ENCODE measurements around the gene ASMT. TPM values are rescaled to one million over a fixed set of nuclear protein-coding genes. Genes with fewer than 3 reads are reported as not detected.
"Not testable (repeated sequence)": the region's sequence is repeated elsewhere in the genome, so short reads cannot be mapped to it uniquely, and the experiment has no call there.

ASMT gene
- total RNA-seq, 4 donors from 2014 or later, result not detected

GRCh38 chrX:1652011-1652811, 37.4 kb downstream of the ASMT start:
- H3K9me3 ChIP-seq; H3K4me1 ChIP-seq; H3K27ac ChIP-seq; H3K27me3 ChIP-seq; H3K4me3 ChIP-seq (replicated peaks in 1 of 3); H3K36me3 ChIP-seq: not testable (repeated sequence)
- WGBS, 2 donors, result 66% methylated on average over 25 of the region's 25 CpGs
- intact Hi-C loops (cut with DNase I), result loop anchor here (10.0 kb wide), 1 partner anchor 943 kb away; no protein-coding TSS in a partner anchor
- peak; percentile 9 to 13 for DNase-seq
- TF ChIP-seq CTCF (IDR thresholded peaks at IDR 0.05), result peak; percentile 55 to 83 (median 63)

GRCh38 chrX:1656379-1656778, 41.5 kb downstream of the ASMT start:
- Histone ChIP-seq H3K9me3 (no peaks in the 10 kb centered on the region), H3K36me3 (no peaks in the 10 kb centered on the region), H3K4me3 (replicated peaks in 1 of 3) (no peak overlapping the region), H3K27me3 (no peaks in the 10 kb centered on the region), H3K4me1 (no peaks in the 10 kb centered on the region), H3K27ac (no peak overlapping the region)
- WGBS, 2 donors, result 74 to 83% methylated on average over 14 of the region's 14 CpGs
- intact Hi-C loops (cut with DNase I), result loop anchor here (10.0 kb wide), 1 partner anchor 938 kb away; no protein-coding TSS in a partner anchor
- no peak for DNase-seq
- TF ChIP-seq CTCF (IDR thresholded peaks at IDR 0.05), result no peak
- no peak for TF ChIP-seq POLR2A (IDR thresholded peaks at IDR 0.05)

GRCh38 chrX:1657367-1658070, 42.7 kb downstream of the ASMT start:
- intact Hi-C loops (cut with DNase I), result loop anchor here (10.0 kb wide), 1 partner anchor 937 kb away; no protein-coding TSS in a partner anchor
- 18 to 20% methylated on average over 13 of the region's 13 CpGs for WGBS, 2 donors
- Histone ChIP-seq H3K27me3 (no peaks in the 10 kb centered on the region), H3K9me3 (no peaks in the 10 kb centered on the region), H3K27ac (no peak overlapping the region), H3K36me3 (no peaks in the 10 kb centered on the region), H3K4me1 (no peaks in the 10 kb centered on the region), H3K4me3 (replicated peaks in 1 of 3) (no peak overlapping the region)
- DNase-seq, result no peak
- TF ChIP-seq CTCF (IDR thresholded peaks at IDR 0.05) (no peak), POLR2A (IDR thresholded peaks at IDR 0.05) (no peak)

- Histone ChIP-seq H3K9me3 (no peaks in the 10 kb centered on the region), H3K36me3 (no peaks in the 10 kb centered on the region), H3K27ac (no peak overlapping the region), H3K27me3 (no peaks in the 10 kb centered on the region), H3K4me1 (no peaks in the 10 kb centered on the region), H3K4me3 (replicated peaks in 1 of 3) (no peak overlapping the region)
- DNase-seq, result no peak
- intact Hi-C loops (cut with DNase I), result loop anchor here (10.0 kb wide), 1 partner anchor 937 kb away; no protein-coding TSS in a partner anchor
- TF ChIP-seq CTCF (IDR thresholded peaks at IDR 0.05), result no peak
- TF ChIP-seq POLR2A (IDR thresholded peaks at IDR 0.05), result no peak
- WGBS, 2 donors, result 16 to 24% methylated on average over 14 of the region's 14 CpGs
Measured at GRCh38 chrX:1658071-1658491, 43.2 kb downstream of the ASMT start.

All from thyroid gland (tissue), 4 donors.